NCI-H82 (cell line): ENCODE measurements around the gene OSBPL2.

Source experiments
- DNase-seq: peaks from one replicate; lab custom pipeline; 2025; lab: John Stamatoyannopoulos, UW

OSBPL2 gene

DNA sequence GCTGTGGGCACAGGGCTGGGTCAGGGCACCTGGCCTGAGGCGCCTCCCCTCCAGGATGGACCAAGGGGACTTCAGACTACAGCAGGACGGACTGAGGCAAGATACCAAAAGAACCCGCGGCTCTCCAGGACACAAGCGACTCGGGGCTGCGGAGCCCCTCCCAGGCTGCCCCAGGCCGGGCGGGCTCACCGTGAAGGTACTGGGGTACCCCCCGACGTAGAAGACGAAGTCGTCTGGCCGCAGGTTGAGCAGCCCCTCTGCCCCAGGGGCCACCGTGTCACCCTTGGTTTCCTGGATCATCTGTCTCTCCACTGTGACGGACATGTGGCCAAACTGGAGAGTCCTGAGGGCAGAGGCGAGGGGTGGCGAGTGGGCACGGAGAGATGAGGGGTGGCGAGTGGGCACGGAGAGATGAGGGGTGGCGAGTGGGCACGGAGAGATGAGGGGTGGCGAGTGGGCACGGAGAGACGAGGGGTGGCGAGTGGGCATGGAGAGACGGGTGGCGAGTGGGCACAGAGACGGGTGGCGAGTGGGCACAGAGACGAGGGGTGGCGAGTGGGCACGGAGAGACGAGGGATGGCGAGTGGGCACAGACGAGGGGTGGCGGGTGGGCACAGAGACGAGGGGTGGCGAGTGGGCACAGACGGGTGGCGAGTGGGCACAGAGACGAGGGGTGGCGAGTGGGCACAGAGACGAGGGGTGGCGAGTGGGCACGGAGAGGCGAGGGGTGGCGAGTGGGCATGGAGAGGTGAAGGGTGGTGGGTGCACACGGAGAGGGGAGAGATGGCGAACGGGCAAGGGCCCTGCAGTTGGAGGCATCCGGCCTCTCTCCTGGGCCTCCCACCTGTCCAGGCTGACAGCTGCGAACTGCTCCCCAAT is 75.4 kb downstream of the OSBPL2 start:
- DNase-seq = no peak

DNA sequence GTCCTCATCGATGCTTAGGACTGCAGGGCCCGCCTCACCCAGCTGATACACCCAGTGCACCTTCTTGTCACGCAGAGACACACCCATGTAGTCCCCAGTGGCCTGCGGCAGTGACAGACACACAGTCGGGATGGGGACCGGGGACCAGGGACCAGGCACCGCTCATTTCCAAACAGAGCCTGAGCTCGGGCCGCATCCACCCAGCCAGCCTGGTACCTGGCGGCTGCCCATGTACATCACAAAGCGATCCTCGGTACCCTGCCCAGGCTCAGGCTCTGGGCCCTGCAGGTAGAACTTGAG is 76.0 kb downstream of the OSBPL2 start:
- no peak for DNase-seq

DNA sequence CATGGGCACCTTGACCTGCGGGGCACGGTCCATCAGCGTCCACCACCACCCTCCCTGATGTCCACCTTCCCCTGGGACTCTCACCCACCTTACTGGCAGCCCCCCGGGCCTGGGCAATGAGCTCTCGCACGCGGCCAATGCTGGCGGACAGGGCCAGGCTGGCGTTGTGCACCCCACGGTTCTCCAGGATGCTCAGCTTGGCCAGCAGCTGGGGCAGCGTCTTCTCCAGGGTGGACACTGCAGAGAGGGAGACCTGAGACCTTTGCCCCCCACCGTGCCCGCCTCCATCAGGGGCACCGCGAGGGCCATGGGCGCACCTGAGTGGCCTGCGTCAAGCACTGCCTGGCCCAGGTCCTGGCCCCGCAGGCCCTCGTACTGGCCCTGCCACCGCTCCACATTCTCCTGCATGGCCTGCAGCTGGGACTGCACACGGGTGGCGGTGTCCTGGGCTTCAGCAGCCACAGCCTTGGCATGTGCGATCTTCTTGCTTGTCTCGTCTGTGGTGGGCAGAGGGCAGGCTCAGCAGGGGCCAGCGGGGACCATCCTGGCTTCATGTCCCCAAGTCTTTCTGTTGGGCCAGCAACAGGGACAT is 76.5 kb downstream of the OSBPL2 start:
- DNase-seq = no peak

DNA sequence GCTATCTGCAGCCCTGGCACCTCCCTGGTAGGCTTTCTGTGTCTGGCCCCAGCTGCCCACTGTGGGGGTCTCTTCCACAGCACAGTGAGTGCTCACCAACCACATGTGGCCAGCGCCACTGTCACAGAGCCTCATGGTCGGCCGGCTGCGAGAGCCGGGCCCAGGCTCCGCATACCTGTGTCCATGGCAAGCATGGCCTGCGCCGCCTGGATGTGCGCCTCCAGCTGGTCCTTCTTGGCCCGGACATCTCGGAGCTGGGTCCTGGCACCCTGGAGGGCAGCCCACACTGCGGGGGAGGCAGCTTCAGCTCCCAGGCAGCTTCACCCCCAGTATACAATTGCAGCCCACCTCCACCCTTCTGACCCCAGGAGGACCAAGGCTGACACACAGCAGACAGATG is 77.5 kb downstream of the OSBPL2 start:
- DNase-seq = no peak

DNA sequence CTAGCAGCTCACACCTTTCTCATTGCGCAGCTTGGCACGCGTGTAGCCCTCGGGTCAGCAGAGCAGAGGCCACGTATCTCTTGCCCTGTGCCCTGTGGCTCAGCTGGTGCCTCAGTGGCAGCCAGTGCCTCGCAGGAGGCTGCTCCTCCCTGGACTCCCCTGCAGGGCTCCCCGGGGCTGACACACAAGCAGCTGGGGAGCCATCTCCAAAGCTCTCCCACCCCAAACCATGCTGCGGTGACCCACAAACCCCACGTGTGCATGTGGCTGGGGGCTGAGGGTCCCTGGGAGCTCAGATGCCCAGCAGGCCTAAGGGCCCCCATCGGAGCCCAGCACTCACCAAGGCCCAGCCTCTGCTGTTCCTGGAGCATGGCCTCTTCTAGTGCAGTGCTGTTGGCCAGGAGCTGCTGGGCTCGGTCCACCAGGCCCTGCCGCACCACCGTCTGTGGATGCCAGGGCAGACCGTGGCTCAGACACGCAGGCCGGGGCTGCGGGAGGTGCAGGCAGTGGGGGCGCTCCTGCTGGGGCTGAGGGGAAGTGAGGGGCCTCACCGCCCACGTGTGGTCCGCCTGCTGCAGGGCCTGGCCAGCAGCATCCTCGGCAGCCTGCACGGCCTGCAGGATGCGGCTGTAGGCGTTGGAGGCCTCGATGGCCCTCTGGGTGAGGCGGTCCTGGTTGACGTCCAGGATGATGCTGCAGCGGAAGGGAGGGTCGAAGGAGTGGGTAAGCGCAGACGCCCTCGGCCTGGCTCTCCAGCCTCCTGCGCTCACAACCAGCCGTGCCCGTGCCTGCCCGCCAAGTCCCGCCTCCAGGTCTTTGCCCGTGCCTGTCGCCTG is 78.2 kb downstream of the OSBPL2 start:
- no peak for DNase-seq

DNA sequence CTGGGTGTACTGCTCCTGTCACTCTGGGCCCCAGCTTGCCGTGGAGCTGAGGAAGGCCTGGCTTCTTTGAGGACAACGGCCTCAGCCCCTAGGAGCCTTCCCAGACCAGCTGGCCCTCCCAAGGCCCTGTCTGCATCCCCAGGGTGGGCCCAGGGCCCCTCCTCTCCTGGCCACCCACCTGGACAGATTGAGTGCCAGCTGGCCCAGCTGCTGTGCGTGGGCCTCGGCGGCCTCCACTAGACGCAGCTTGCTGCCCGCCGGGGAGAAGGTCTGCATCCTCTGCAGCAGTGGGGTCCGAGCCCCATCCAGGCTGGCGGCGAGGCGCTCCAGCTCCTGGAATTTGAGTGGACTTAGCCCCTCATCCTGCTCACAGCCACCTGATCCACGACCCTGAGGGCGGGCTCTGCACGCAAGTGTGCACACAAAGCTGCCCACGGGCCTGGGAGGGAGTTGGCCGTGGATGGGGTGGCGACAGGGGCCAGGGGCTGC is 78.9 kb downstream of the OSBPL2 start:
- DNase-seq = peak; percentile 41

DNA sequence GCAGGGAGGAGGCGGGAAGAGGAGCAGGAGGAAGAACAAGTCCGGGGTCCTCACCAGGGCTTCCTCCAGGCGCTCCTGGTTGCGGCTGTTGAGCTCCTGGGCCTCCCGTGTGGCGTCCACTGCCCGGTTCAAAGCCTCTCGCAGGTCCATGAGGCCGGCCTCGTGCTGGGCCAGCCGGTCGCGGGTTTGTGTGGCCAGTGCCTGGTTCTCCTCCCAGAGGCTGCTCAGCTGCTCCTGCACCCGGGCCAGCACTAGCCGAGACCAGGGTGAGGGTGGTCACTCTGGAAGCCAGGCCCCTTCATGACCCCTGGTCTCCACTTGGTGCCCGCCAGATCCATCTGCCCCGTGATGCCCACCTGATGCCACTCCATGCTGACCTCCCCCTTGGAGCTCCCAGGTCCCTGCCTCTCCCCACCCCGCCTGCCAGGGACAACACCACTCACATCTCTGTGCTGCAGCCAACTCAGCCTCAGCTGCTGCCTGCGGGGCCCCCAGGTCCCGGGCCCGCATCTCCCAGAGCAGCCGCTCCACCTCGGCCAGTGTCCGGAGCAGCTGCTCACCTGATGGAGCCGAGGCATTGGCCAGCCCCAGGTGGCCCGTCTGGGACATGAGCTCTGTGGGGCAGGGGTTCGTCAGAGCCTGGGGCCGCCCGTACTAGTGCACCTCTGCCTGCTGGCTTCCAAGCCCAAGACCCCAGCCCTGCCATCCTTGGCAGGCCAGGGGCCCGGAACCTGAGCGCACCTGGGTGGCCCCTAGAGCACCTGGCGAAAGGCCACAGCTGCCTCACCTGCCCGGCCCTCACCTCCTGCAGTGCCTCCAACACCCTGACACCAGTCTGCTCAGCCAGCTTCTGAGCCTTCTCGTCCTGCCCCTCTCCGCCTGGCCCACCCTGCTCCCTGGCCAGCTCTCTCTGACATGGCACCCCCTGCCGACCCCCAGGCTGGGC is 80.4 kb downstream of the OSBPL2 start:
- peak; percentile 24 for DNase-seq

DNA sequence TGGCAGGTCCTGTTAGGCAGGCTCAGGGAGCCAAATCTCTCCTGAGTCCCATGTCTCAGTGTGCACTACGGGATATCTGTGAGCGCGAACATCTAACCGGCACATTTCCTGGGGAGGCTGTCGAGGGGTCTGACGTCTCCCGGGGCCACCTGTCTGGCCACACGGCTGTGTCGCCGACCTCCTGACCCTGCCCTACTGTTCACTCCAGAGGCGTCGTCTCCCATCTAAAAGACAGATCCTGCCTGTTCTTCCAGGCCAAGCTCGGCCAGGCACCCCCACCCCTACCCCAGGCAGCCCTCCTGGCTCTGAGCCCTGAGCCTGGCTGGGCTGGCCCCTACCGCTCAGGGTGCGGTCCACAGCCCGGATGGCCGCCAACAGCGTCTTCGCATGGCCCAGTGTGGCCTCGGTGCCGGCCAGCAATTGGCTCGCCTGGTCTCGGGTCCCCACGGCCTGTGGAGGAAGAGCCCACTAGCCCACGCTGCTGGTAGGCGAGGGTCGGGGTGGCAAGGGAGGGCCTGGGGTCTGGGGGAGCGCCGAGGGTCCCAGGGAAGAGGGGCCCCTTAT is 81.1 kb downstream of the OSBPL2 start:
- DNase-seq = no peak

DNA sequence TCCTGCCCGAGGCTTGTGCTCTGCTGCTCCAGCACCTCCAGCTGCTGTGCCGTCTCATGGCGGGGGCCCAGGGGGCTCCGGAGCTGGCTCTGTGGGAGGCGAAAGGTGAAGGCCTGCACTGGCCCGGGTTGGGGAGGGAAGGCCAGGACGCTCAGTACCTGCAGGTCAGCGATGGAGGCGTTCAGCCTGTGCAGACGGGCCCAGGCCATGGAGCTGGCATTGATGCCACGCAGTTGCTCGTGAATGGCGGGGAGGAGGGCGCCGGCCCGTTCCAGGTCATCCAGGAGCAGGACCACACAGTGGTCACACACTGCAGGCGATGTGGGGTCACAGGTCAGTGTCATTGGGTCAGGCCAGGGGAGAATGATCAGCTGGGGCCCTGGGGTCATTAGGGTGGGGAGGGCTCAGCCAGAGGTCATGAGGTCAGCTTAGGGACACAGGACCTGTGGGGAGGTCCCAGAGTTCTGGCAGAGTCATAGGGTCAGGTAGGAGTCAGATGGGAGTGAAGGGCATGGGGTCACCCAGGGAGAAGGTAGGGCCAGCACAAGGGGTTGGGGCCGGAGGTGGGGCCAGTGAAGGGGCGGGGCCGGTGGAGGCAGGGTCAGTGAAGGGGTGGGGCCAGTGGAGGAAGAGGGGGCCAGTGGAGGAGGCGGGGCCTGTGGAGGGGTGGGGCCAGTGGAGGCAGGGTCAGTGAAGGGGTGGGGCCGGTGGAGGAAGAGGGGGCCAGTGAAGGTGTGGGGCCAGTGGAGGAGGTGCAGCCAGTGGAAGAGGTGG is 82.4 kb downstream of the OSBPL2 start:
- DNase-seq = peak; percentile 45

DNA sequence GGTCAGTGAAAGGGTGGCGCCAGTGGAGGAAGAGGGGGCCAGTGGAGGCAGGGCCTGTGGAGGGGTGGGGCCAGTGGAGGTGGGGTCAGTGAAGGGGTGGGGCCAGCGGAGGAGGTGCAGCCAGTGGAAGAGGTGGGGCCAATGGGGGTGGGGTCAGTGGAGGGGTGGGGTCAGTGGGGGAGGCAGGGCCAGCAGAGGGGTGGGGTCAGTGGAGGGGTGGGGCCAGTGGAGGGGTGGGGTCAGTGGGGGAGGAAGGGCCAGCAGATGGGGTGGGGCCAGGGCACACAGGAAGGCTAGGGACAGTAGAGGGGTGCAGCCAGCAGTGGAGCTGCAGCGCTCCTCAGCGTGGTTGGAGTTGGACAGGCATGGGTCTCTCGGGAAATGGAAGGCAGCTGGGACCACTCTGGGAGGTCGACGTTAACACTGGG is 83.2 kb downstream of the OSBPL2 start:
- peak; percentile 45 for DNase-seq

DNA sequence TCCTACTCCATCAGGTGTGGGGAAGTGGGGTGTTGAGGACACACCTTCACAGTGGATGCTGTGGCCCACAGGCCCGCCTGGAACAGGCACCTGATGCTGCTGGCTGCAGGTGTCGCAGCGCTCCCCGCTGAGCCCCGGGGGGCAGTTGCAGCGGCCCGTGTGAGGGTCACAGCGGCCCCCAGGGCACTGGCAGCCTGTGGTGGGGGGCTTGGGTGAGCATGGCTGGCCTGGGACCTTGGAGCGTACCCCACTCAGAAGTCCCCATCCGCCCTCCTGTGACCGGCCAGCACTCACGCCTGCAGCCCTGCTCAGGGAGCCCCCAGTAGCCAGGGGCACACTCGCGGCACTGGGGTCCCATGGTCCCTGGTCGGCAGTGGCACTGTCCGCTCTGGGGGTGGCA is 83.7 kb downstream of the OSBPL2 start:
- DNase-seq = no peak

DNA sequence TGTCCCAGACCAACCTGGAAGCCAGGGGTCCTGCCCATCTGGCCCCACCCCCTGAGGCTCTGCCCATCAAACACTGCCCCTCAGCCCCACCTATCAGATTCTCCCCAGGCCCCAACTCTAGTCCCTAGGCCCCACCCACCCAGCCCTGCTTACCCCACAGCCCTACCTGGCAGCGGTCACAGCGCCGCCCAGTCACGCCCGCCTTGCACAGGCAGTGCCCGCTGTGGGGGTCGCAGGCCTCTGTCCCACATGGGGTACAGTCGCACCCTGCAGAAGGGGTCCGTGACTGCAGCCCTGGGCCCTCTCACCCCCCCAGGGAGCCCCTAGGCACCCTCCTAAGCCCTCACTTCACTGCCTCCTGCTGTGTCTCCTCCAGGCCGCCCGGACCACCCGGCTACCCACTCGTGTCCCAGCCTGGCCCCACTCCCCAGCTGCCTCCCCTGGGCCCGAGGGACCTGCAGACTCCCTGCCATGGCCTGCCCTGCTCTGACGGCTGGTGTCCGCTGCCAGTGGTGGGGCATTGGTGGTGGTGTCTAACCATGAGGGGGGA is 84.2 kb downstream of the OSBPL2 start:
- DNase-seq = no peak

DNA sequence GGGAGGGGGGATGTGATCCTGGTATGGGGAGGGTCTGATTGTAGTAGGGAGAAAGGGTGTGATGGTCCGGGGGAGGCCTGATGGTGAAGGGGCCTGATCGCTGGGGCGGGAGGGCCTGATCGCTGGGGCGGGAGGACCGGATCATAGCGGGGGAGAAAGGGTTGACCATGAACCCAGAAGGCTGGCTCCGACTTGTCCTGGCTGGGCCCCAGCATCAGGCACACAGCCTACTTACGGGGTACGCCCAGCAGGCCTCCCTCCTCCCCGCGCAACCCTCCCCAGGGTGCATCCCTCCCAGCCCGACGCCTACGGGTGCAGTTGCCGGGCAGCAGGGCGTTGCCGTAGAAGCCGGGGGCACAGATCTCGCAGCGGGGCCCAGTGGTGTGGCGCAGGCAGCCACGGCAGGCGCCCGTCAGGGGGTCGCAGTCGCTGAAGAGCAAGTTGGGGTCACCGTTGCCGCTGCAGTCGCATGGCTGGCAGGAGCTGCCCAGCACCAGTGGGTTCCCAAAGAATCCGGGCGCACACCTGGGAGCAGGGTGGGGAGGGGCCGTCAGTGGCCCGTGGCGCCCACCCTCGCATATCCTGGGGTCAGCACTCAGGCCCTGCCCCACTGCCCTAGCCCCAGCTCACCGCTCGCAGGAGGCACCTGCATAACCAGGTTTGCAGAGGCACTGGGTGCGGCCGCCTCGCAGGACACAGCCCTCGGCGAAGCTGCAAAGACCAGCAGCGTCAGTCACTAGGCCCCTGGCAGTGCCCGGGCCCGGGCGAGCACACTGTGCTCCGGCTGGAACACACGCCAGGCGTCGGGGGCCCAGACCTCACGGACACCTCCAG is 85.0 kb downstream of the OSBPL2 start:
- no peak for DNase-seq

DNA sequence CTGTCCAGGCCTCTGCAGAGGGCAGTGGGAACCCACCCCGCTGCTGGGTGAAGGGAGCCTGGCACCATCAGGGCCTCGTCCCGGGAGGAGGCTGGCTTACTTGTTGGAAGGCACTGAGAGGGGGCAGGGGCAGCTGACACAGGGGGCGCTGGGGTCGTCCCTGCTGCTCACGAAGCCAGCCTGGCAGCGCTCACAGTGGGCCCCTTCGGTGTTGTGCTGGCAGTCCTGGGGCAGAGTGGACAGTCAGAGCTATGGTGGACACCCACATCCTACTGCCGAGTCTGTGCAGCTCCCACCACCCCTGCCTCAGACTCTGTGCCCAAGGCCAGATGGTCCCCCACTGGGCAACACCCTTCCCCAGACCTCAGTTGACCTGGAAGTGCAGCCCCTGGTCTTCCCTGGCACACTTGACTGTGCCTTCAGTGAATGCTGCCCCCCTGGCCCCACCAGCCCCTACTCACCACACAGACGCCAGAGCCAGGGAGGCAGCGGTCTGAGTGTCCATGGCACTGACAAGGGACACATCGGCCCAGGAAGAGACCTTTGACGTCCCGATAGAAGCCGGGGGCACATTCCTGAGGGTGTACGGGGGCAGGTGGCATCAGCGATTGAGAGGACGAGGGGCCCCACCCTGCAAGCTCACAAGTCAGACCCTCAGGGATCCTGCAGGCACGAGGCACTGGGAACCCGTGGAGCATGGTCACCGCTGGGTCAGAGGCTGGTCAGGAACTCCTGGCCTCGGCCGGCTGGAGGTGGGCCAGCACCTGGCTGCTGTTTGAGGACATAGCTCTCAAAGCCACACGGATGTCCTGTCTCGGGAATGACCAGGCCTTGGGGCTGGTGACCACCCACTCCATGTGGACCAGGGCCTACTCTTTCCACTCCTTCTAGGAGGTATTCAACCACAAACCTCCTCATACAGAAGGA is 85.9 kb downstream of the OSBPL2 start:
- no peak for DNase-seq

DNA sequence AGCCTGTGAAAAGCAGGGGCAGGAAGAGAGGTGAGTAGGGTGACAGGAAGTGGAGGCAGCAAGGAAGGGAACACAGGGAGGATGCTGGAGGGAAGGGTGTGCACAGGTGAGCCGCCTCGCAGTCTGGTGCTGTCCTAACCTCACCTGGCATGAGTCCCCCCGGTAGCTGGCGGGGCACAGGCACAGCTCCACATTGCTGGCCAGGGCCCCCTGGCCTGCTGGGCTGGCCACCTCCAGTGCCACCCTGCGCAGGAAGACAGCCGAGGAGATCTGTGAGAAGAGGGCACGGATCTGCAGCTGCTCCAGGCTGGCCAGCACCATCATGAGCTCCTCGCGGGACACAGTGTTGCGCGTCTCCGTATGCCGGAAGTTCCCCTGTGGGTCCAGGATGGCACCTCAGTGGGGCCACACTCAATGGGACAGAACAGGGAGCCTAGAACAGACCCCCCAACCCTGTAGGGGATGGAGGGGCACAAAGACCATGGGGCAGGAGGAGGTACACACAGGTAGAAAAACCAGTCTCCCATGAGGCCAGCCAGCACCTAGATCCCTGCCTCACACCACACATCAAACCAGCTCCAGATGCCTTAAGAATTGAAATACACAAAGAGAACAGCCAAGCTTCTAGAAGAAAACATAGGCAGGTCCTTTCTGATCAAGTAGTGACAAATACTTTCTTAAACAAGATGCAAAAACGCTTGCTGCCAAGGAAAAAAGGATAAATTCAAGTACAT is 87.0 kb downstream of the OSBPL2 start:
- DNase-seq = no peak

DNA sequence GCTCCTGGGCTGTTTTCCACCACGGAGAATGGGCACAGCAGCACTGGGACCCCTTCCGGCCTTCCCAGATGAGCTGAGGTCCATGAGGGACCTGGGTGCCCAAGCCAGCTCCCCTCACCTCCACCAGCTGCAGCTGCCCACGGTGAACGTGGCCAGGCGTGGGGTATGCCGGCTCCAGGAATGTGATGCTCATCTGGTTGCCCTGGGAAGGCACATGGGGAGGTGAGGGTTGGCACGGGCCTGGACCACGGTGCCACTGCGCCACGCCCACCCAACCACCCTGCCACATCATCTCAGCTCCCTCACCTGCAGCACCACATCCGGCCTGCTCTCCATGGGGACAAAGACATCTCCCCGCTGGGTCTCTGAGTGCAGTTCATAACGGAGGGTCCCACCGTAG is 88.2 kb downstream of the OSBPL2 start:
- DNase-seq = no peak

DNA sequence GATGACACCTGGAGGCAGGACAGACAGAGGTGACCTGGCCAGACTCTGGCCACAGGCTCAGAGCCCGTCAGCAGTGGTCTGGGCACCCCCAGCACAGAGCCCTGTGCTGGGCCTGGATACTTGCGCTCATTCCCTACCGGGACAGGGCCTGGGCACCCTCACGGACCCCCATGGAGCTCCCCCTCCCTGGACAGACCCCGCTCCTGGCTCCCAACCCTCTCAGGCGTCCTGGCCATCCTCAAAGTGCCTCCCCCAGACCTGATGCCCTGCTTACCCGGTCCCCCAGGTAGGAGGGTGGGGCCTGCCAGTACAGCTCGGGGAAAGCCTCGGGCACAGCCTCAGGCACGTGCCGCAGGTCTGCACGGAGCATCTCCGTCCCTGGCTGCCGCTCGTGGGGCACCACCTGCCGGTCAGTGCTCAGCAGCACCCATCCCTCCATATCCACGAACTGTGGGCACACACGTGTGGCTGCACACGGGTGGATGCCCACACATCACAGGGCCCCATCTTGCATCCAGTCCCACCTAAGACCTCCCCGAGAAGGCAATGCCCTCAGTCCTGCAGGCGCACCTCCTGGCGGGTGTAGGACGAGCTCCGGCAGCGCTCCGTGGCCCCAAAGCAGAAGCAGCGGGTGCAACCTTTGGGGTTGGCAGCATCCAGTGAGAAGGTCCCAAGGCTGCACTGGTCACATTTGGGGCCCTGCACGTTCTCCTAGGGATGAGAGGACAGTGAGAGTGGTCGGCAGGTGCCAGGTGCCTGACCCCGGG is 88.8 kb downstream of the OSBPL2 start:
- no peak for DNase-seq
